IPS-20b (cell line): ENCODE data around the gene NMU.
"Not testable (repeated sequence)": the region's sequence is repeated elsewhere in the genome, so short reads cannot be mapped to it uniquely, and the experiment has no call there.

ENCODE experiments used
- H3K27ac ChIP-seq: one replicate; pipeline ENCODE4 v1.5.1; 2013; ENCODE audit warnings: low read length
- H3K27me3 ChIP-seq: 2 replicates; pipeline ENCODE4 v1.6.1; 2013; ENCODE audit warnings: mild to moderate bottlenecking, low read length, inconsistent platforms; ENCODE audit not compliant: insufficient read depth
- H3K36me3 ChIP-seq: 2 replicates; pipeline ENCODE4 v1.6.1; 2013; ENCODE audit warnings: low read depth, mild to moderate bottlenecking, inconsistent platforms, low read length, moderate library complexity; ENCODE audit not compliant: insufficient read depth
- H3K4me1 ChIP-seq: 2 replicates; pipeline ENCODE4 v1.6.1; 2013; ENCODE audit warnings: mild to moderate bottlenecking, control low read depth, inconsistent platforms, low read length, moderate library complexity; ENCODE audit not compliant: insufficient read depth
- H3K4me3 ChIP-seq: 2 replicates; pipeline ENCODE4 v1.5.1; 2013; ENCODE audit warnings: mild to moderate bottlenecking, low read length, inconsistent platforms
- H3K9ac ChIP-seq: 2 replicates; pipeline ENCODE4 v1.6.1; 2013; ENCODE audit warnings: low read depth, mild to moderate bottlenecking, inconsistent platforms, low read length, moderate library complexity
- H3K9me3 ChIP-seq: 2 replicates; pipeline ENCODE4 v1.6.1; 2013; ENCODE audit warnings: mild to moderate bottlenecking, low read depth, low read length, inconsistent platforms; ENCODE audit not compliant: insufficient read depth

NMU gene

GRCh38 chr4:55598641-55599040 is 37.5 kb downstream of the NMU start:
- H3K27me3 ChIP-seq, result no peaks in the 10 kb centered on the region
- H3K27ac ChIP-seq, result no peak overlapping the region
- no peak overlapping the region for H3K4me3 ChIP-seq
- peaks cover 4% of the 10 kb centered on the region; the same call in 1 of the 2 replicates for H3K36me3 ChIP-seq
- no peak overlapping the region for H3K9ac ChIP-seq
- H3K4me1 ChIP-seq, result no peaks in the 10 kb centered on the region
- no peaks in the 10 kb centered on the region for H3K9me3 ChIP-seq

GRCh38 chr4:55592014-55592413 is 44.1 kb downstream of the NMU start, which contains the start of gene PDCL2:
Gene PDCL2 (minus strand): TSS chr4:55592245. CDS start chr4:55592109, 136 bp downstream.
- peaks cover 4% of the 10 kb centered on the region; the same call in 1 of the 2 replicates for H3K4me1 ChIP-seq
- no peaks in the 10 kb centered on the region for H3K9me3 ChIP-seq
- no peak within 1 kb of the TSS for H3K27ac ChIP-seq
- H3K36me3 ChIP-seq, result no peaks in the 10 kb centered on the region
- H3K4me3 ChIP-seq, result no peak within 1 kb of the TSS
- no peaks in the 10 kb centered on the region for H3K27me3 ChIP-seq
- no peak within 1 kb of the TSS for H3K9ac ChIP-seq

- no peak overlapping the region for H3K9ac ChIP-seq
- H3K9me3 ChIP-seq, result peaks cover 6% of the 10 kb centered on the region; the same call in 1 of the 2 replicates
- H3K4me1 ChIP-seq, result peaks cover 4% of the 10 kb centered on the region; the same call in 1 of the 2 replicates
- no peaks in the 10 kb centered on the region for H3K27me3 ChIP-seq
- H3K36me3 ChIP-seq, result no peaks in the 10 kb centered on the region
- no peak overlapping the region for H3K4me3 ChIP-seq
- H3K27ac ChIP-seq, result no peak overlapping the region
Observed at GRCh38 chr4:55588160-55588559, 47.9 kb downstream of the NMU start.

GRCh38 chr4:55582773-55583172 is 53.3 kb downstream of the NMU start:
- H3K27ac ChIP-seq, H3K36me3 ChIP-seq, H3K27me3 ChIP-seq, H3K9ac ChIP-seq, H3K4me1 ChIP-seq, H3K4me3 ChIP-seq: not testable (repeated sequence)
- peaks cover 15% of the 10 kb centered on the region; the same call in 1 of the 2 replicates for H3K9me3 ChIP-seq

GRCh38 chr4:55578341-55579010 is 57.6 kb downstream of the NMU start:
- H3K36me3 ChIP-seq, result peaks cover 4% of the 10 kb centered on the region; the same call in 1 of the 2 replicates
- H3K9ac ChIP-seq, result no peak overlapping the region
- H3K27ac ChIP-seq, result no peak overlapping the region
- H3K9me3 ChIP-seq, result peaks cover 46% of the 10 kb centered on the region
- no peaks in the 10 kb centered on the region for H3K27me3 ChIP-seq
- H3K4me3 ChIP-seq, result no peak overlapping the region
- H3K4me1 ChIP-seq, result no peaks in the 10 kb centered on the region

- no peaks in the 10 kb centered on the region for H3K4me1 ChIP-seq
- H3K9ac ChIP-seq, result no peak overlapping the region
- H3K36me3 ChIP-seq, result peaks cover 4% of the 10 kb centered on the region; the same call in 1 of the 2 replicates
- H3K9me3 ChIP-seq, result peaks cover 42% of the 10 kb centered on the region
- H3K27ac ChIP-seq, result no peak overlapping the region
- H3K4me3 ChIP-seq, result no peak overlapping the region
- H3K27me3 ChIP-seq, result no peaks in the 10 kb centered on the region
Observed at GRCh38 chr4:55575513-55575912, 60.6 kb downstream of the NMU start.

- H3K4me1 ChIP-seq, result no peaks in the 10 kb centered on the region
- peaks cover 4% of the 10 kb centered on the region; the same call in 1 of the 2 replicates for H3K36me3 ChIP-seq
- peaks cover 42% of the 10 kb centered on the region for H3K9me3 ChIP-seq
- no peak overlapping the region for H3K9ac ChIP-seq
- H3K4me3 ChIP-seq, result no peak overlapping the region
- no peaks in the 10 kb centered on the region for H3K27me3 ChIP-seq
- H3K27ac ChIP-seq, result no peak overlapping the region
Observed at GRCh38 chr4:55574252-55574651, 61.8 kb downstream of the NMU start.

- Histone ChIP-seq H3K36me3 (peaks cover 4% of the 10 kb centered on the region; the same call in 1 of the 2 replicates), H3K27ac (no peak overlapping the region), H3K9me3 (peaks cover 28% of the 10 kb centered on the region), H3K4me3 (no peak overlapping the region), H3K9ac (no peak overlapping the region), H3K4me1 (no peaks in the 10 kb centered on the region), H3K27me3 (no peaks in the 10 kb centered on the region)
Observed at GRCh38 chr4:55571806-55572205, 64.3 kb downstream of the NMU start.

GRCh38 chr4:55568905-55569504 is 67.1 kb downstream of the NMU start:
- H3K9me3 ChIP-seq, result peaks cover 9% of the 10 kb centered on the region; the same call in 1 of the 2 replicates
- H3K4me1 ChIP-seq, result no peaks in the 10 kb centered on the region; the same call in 1 of the 2 replicates

GRCh38 chr4:55561889-55562288 is 74.2 kb downstream of the NMU start:
- no peak overlapping the region for H3K9ac ChIP-seq
- H3K27me3 ChIP-seq, result no peaks in the 10 kb centered on the region
- no peak overlapping the region for H3K4me3 ChIP-seq
- H3K36me3 ChIP-seq, result no peaks in the 10 kb centered on the region
- peaks cover 5% of the 10 kb centered on the region; the same call in 1 of the 2 replicates for H3K9me3 ChIP-seq
- no peak overlapping the region for H3K27ac ChIP-seq
- H3K4me1 ChIP-seq, result peaks cover 6% of the 10 kb centered on the region; the same call in 1 of the 2 replicates

More at GRCh38 chr4:55568905-55569504, 67.1 kb downstream of the NMU start:
- H3K27me3 ChIP-seq, result no peaks in the 10 kb centered on the region
- no peak overlapping the region for H3K9ac ChIP-seq
- no peaks in the 10 kb centered on the region for H3K36me3 ChIP-seq
- no peak overlapping the region for H3K27ac ChIP-seq
- no peak overlapping the region for H3K4me3 ChIP-seq

GRCh38 chr4:55560096-55560495 is 76.0 kb downstream of the NMU start:
- Histone ChIP-seq H3K9ac (no peak overlapping the region), H3K36me3 (no peaks in the 10 kb centered on the region), H3K9me3 (no peaks in the 10 kb centered on the region), H3K27me3 (no peaks in the 10 kb centered on the region), H3K27ac (no peak overlapping the region), H3K4me3 (no peak overlapping the region), H3K4me1 (peaks cover 6% of the 10 kb centered on the region; the same call in 1 of the 2 replicates)
